NOMO-1 (cell line): ENCODE measurements around the gene ATXN1.
"Not testable (repeated sequence)": the region's sequence is repeated elsewhere in the genome, so short reads cannot be mapped to it uniquely, and the experiment has no call there.

Source experiments
- DNase-seq, 2 experiments: peaks; one replicate each; lab custom pipeline; 2025; ENCODE audit not compliant: unreplicated experiment in 2 of 2; lab: John Stamatoyannopoulos, UW

Gene ATXN1

DNA sequence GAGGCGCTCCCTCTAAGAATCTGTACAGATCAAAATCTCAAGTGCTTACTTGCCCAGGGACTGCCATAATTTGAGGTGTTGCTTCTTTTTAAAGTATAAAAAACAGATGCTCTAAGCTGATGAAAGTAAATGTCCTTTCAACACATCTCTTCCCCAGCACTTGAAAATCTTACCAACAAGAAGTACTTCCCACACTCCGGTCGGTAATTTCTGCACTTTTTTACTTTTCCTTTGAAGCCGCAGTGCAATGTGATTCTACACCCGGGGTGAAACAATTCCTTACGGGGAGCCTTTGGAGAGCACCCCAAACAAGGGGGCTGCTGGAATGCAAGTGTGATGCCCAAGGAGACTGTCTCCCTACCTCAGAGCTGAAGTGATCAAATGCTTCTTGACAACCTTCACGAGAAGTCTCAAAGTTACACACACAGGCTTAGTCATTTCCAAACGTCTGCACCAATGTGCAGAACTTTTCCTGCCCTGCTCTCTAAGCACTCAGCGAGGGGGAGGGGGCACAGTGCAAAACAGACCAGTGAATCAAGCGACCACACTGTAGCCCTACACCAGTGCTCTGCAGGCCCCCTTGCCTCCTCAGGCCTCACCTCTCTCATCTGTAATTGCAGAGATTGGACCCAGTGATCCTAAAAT is 56.7 kb downstream of the ATXN1 start:
- peak in 1 of 2 experiments; percentile 48 for DNase-seq

GRCh38 chr6:16702627-16703378 is 58.5 kb downstream of the ATXN1 start:
- not testable (repeated sequence) for DNase-seq

- no peak for DNase-seq
Measured at GRCh38 chr6:16700916-16701234, 60.4 kb downstream of the ATXN1 start.

GRCh38 chr6:16700202-16700915 is 60.9 kb downstream of the ATXN1 start:
- DNase-seq: no peak

DNA sequence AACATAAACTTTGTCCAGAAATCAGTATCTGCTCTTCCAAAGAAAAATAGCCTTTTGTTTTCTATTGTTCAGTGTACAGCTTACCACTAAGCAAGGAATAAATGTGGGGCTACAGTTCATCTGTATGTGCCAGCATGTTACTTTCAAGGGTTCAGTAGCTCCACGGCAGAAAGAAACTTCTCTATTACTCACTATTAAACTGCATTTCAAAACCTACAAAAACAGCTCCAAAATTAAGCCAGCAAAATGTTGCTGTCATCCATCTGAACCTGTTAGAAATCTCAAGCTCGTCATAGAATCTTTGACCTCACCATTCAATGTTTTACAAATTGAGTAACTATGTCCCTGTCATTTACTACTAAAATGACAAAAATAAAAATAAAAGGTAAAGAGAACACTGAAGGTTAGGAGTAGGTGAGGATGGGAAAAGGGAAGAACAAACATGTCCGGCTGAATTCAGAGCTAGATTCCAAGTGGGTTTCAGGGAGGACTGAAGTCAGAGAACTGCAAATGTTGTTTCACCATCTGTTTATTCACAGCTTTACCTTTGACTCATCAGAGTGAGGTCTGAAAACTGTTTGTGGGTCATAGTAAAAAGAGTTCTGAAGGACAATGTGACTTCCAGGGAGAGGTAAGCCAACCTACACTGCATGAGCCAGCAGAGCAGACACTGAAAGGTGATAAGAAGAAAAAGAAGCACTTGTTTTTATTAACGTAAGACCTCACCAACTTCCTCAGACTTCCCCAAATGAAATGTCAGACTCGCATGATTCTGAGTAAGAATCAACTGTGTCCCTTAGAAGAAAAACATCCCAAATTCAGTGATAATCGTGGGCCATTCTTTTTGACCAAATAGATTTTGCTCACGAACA is 62.0 kb downstream of the ATXN1 start:
- peak in 1 of 2 experiments; percentile 41 for DNase-seq

- DNase-seq: no peak
Measured at GRCh38 chr6:16698162-16698533, 63.1 kb downstream of the ATXN1 start.

DNA sequence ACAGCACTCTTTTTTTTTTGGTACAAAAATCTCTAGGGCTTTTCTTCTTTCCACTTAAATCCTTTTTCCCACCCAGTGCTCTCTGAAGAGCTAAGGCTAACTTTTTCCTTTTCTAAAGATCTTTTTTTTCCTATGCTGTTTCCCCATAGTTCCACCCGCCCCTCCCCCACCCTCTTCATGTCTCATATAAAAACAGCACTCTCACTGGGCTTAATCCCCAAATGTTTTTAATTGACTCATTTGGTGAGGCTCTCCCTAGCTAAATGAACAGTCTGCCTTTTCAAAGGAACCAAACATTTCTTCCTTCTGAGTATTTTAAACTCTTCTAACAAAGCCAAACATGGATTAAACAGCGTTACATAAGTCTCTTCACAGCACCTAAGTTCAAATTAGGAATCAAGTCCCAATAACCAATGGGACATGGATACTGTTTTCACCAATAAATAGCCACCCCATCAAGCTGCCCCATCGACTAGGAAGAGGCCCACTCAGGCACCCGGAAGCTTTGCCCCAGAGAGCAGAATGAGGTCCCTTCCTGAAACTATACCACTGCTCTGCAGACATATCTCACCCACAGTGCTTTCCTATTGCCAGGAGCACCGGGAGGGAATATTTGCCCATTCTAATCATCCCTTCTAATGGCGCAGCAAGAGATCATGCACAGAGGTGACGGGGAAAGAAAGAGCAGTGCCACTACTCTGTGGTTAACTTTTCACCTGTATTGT is 63.7 kb downstream of the ATXN1 start:
- no peak for DNase-seq

DNA sequence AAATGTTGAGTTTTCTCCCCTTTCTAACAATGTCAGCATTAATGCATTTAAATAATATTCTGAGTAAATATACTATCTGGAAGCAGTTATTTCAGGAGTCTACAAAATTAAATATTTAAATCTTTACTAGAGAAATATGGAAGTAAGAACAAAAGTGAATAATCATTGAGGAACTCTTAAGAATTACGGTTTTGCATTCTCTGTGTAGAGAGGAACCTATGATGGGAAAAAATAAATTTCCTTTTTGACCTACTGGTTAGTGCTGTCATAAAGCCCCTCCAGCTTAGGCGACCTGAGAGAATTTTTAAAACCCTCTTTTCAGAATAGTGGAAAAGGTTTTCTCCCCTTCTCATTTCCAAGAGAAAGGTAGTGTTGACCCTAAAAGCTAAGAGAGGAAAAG is 64.8 kb downstream of the ATXN1 start:
- no peak for DNase-seq

DNA sequence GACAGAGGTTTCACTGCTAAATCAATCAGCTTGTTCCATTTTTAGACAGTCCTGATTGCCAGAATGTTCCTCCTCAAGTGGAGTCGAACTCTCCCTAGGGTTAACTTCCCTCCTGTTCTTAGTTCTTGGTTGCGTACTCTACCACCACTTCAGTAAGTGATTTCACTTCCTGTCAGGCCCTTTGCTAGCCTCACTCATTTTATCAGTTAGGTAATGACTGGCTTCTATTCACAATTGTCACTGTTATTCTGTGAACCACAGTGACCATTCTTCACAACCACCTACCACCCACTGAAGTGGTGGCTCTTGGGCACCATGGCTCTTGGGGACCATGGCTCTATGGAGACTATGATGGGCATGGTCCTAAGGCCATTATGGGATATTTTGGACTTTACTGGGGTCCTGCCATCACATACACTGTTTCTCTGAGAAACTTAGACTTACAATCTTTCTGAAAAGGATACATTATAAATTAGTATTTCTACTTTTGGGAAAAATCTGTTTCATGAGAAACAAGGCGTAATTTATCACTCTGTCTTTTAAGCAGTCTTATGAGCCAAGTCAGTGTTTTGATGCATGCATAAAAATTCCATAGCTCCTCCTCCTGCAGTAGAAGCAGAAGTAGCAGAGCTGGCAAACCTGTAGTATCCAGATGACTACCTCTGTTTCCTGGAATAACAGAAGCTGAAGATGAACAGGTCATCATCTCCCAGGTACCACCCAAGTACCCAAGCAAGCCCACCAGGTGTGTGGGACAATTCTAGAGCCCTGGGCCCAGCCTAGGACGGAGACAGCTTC is 66.3 kb downstream of the ATXN1 start:
- peak in 1 of 2 experiments; percentile 79 for DNase-seq

DNA sequence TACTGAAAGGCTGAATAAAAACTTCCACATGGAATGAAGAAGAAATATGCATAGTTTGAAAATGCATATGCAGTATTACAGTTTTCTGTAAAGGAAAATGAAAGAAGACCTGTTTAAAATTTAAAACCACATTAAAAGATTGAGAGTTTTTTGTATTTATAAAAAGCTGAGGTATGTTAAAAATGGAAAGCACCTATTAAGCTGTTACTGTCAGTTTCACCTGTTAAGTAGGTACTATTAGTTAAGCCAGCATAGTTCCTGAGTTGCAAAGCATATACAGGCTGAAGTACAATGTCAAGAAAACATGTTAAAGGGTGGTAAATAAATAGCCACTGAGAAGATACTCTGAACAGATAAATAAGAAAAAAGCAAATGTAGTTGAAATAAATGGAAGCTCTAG is 69.9 kb downstream of the ATXN1 start:
- DNase-seq: no peak

- peak in 1 of 2 experiments; percentile 28 for DNase-seq
Measured at GRCh38 chr6:16690608-16691142, 70.6 kb downstream of the ATXN1 start.

GRCh38 chr6:16689788-16690607 is 71.3 kb downstream of the ATXN1 start:
- peak in 1 of 2 experiments; percentile 30 for DNase-seq

DNA sequence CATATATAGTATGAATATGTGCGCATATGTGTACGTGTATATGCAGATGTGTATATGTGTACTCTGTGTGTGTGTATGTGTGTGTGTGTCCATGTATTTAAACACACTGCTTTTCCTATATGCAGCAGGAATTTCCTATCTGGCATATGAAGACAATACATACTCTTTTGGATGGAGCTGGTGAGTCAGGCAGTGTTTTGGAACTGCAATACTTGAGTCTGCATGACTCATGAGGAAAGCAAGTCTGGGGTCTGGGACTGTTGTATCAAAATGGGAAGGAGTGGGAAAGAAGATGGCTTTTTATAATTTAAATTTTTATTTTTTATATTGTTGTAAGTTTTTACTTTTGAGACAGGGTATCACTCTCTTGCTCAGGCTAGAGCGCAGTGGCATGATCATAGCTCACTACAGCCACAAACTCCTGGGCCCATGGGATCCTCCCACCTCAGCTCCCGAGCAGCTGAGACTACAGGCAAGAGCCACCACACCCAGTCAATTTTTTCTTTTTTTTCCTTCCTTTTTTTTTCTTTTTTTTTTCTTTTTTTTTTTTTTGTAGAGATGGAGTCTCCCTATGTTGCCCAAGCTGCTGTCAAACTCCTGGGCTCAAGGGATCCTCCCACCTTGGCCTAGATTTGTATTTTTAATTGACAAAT is 72.2 kb downstream of the ATXN1 start:
- no peak for DNase-seq

GRCh38 chr6:16688436-16688835 is 72.8 kb downstream of the ATXN1 start:
- DNase-seq: no peak

DNA sequence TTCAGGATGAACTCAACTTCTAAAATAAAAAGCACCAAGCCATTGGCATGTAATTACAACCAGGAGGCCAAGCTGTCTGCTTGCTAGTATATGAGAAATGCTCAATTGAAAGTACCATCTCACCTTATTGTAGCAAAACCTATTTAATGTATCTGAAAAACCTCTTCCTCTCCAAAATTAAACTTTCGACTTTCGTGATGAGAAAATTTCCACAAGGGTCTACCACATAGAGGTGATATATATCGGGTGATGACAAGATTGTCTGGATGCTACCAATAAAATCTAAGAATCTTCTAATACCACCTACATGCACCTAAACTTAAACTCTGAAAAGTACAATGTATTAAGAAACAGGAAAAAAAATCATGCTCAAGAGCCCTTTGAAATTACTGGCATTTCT is 74.2 kb downstream of the ATXN1 start:
- no peak for DNase-seq

- no peak for DNase-seq
Measured at GRCh38 chr6:16684896-16685554, 76.2 kb downstream of the ATXN1 start.

GRCh38 chr6:16684195-16684689 is 77.0 kb downstream of the ATXN1 start:
- DNase-seq: peak; percentile 96
